ENCODE results near the gene KMT2E.

KMT2E gene

GRCh38 chr7:105016068-105016708, 2.2 kb downstream of the KMT2E start:
- TF ChIP-seq, protein P1, sequence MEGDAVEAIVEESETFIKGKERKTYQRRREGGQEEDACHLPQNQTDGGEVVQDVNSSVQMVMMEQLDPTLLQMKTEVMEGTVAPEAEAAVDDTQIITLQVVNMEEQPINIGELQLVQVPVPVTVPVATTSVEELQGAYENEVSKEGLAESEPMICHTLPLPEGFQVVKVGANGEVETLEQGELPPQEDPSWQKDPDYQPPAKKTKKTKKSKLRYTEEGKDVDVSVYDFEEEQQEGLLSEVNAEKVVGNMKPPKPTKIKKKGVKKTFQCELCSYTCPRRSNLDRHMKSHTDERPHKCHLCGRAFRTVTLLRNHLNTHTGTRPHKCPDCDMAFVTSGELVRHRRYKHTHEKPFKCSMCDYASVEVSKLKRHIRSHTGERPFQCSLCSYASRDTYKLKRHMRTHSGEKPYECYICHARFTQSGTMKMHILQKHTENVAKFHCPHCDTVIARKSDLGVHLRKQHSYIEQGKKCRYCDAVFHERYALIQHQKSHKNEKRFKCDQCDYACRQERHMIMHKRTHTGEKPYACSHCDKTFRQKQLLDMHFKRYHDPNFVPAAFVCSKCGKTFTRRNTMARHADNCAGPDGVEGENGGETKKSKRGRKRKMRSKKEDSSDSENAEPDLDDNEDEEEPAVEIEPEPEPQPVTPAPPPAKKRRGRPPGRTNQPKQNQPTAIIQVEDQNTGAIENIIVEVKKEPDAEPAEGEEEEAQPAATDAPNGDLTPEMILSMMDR (conservative IDR thresholded peaks at IDR 0.05; ENCODE audit: low read depth, low read length) = no peak
- H3K4me3 ChIP-seq (ENCODE audit: low read length) = peak overlapping the region; percentile 97
- no peak for DNase-seq (ENCODE audit: low read depth)

- H3K4me3 ChIP-seq (ENCODE audit: low read length) = peak overlapping the region; percentile 97
- TF ChIP-seq, protein P1 (conservative IDR thresholded peaks at IDR 0.05; ENCODE audit: low read depth, low read length) = no peak
- no peak for DNase-seq (ENCODE audit: low read depth)
Observed at GRCh38 chr7:105016709-105017656, 3.0 kb downstream of the KMT2E start.

- peak overlapping the region; percentile 97 for H3K4me3 ChIP-seq (ENCODE audit: low read length)
- TF ChIP-seq, protein P1 (conservative IDR thresholded peaks at IDR 0.05; ENCODE audit: low read depth, low read length) = no peak
Observed at GRCh38 chr7:105017657-105018365, 3.8 kb downstream of the KMT2E start.

GRCh38 chr7:105019269-105019668, 5.3 kb downstream of the KMT2E start:
- H3K4me3 ChIP-seq (ENCODE audit: low read length) = no peak overlapping the region
- no peak for DNase-seq (ENCODE audit: low read depth)
- TF ChIP-seq, protein P1 (conservative IDR thresholded peaks at IDR 0.05; ENCODE audit: low read depth, low read length) = no peak

More at GRCh38 chr7:105017657-105018365, 3.8 kb downstream of the KMT2E start:
- DNase-seq (ENCODE audit: low read depth) = no peak

DNA sequence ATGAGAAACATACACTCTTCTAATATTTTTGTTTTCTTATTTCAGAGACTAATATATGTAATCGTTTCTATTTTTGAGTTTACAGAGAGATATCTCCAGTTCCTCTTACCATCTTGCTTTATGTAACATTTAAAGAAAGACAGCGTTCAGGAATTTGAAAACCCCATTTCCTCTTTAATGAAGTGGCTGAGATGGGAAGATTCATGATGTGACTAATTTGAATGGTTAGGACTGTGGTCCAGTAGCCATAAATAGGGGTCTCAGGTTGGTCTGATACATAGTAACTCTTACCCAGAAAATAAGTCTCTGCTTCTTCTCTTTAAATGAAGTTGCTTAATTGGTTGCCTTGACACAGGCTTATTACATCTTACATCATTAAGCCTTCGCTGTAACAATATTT, 6.9 kb downstream of the KMT2E start:
- no peak for DNase-seq (ENCODE audit: low read depth)
- H3K4me3 ChIP-seq (ENCODE audit: low read length) = no peak overlapping the region
- TF ChIP-seq, protein P1 (conservative IDR thresholded peaks at IDR 0.05; ENCODE audit: low read depth, low read length) = no peak

GRCh38 chr7:105021352-105021751, 7.3 kb downstream of the KMT2E start:
- TF ChIP-seq, protein P1 (conservative IDR thresholded peaks at IDR 0.05; ENCODE audit: low read depth, low read length) = no peak
- no peak overlapping the region for H3K4me3 ChIP-seq (ENCODE audit: low read length)
- no peak for DNase-seq (ENCODE audit: low read depth)

All from retinal pigment epithelial cell (primary cell).